Neural cell (in vitro differentiated cells): ENCODE data around the gene SPSB4.

Experiments used
- CTCF ChIP-seq: fragments of 450-650 bp; IDR thresholded peaks from 2 replicates; pipeline ENCODE4 v1.5.1; 2014; ENCODE audit warnings: antibody characterized with exemption, mild to moderate bottlenecking, moderate library complexity; ENCODE audit not compliant: poor library complexity, severe bottlenecking
- EP300 ChIP-seq: fragments of 450-650 bp; conservative IDR thresholded peaks from 2 replicates; pipeline ENCODE4 v1.6.1; 2014; ENCODE audit warnings: antibody characterized with exemption, mild to moderate bottlenecking, moderate library complexity; ENCODE audit not compliant: poor library complexity, severe bottlenecking
- EZH2 ChIP-seq: fragments of 200-600, 300-800 bp; shearing (Covaris generic), sonication (generic); IDR thresholded peaks from 2 replicates; pipeline ENCODE4 v1.6.1; 2014; ENCODE audit warnings: antibody characterized with exemption, low read length, borderline replicate concordance, mild to moderate bottlenecking; ENCODE audit not compliant: insufficient read depth, poor library complexity, severe bottlenecking
- MXI1 ChIP-seq: fragments of 450-650 bp; conservative IDR thresholded peaks from 2 replicates; pipeline ENCODE4 v1.6.1; 2014; ENCODE audit warnings: antibody characterized with exemption, mild to moderate bottlenecking; ENCODE audit not compliant: poor library complexity, severe bottlenecking
- POLR2AphosphoS5 ChIP-seq: IDR thresholded peaks from 2 replicates; pipeline ENCODE4 v1.6.1; 2012
- RAD21 ChIP-seq: fragments of 450-650 bp; conservative IDR thresholded peaks from 2 replicates; pipeline ENCODE4 v1.6.1; 2014; ENCODE audit warnings: antibody characterized with exemption, mild to moderate bottlenecking, moderate library complexity
- REST ChIP-seq: IDR thresholded peaks from 2 replicates; pipeline ENCODE4 v1.6.1; 2012; ENCODE audit warnings: borderline replicate concordance
- SMC3 ChIP-seq: fragments of 450-650 bp; conservative IDR thresholded peaks from 2 replicates; pipeline ENCODE4 v1.6.1; 2014; ENCODE audit warnings: antibody characterized with exemption, mild to moderate bottlenecking, moderate library complexity; ENCODE audit not compliant: poor library complexity
- TAF1 ChIP-seq: IDR thresholded peaks from 2 replicates; pipeline ENCODE4 v1.6.1; 2012; ENCODE audit warnings: low read depth

DNA sequence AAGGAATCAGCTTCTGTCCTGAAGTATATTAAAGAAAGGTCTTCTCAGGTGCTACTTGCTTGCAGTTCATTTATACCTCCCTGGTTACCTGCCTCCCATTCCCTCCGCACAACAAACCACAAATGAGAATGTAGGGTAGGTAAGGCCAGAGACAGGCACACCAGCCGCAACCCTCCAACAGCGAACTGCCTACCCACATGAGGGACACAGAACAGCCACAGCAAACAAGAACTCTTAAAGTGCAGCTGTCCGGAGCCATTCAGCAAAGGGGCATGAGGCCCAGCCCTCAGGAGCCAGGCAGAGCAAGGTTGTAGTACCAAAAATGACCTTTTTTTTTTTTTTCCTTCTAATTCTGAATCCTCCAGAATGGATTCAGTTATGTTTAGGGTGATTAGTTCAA, 52.4 kb downstream of the SPSB4 start:
- TF ChIP-seq RAD21 (no peak), CTCF (no peak), POLR2AphosphoS5 (no peak), REST (no peak), EZH2 (no peak), EP300 (no peak), MXI1 (no peak), TAF1 (no peak), SMC3 (no peak)
